Measurements from ENCODE around the gene ACTMAP.
"Not testable (repeated sequence)": the region's sequence is repeated elsewhere in the genome, so short reads cannot be mapped to it uniquely, and the experiment has no call there.

DNA sequence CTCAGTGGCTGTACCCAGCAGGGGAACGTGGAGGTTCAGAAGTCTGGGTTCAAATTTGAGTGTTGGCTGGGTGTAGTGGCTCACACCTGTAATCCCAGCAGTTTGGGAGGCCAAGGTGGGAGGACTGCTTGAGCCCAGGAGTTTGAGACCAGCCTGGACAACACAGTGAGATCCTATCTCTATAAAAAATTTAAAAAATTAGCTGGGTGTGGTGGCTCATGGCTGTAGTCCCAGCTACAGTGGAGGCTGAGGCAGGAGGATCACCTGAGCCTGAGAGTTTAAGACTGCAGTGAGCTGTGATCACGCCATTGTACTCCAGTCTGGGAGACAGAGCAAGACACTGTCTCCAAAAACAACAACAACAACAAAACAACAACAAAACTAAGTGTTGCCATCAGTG, 33.9 kb upstream of the ACTMAP start:
- TF ChIP-seq, protein P1, sequence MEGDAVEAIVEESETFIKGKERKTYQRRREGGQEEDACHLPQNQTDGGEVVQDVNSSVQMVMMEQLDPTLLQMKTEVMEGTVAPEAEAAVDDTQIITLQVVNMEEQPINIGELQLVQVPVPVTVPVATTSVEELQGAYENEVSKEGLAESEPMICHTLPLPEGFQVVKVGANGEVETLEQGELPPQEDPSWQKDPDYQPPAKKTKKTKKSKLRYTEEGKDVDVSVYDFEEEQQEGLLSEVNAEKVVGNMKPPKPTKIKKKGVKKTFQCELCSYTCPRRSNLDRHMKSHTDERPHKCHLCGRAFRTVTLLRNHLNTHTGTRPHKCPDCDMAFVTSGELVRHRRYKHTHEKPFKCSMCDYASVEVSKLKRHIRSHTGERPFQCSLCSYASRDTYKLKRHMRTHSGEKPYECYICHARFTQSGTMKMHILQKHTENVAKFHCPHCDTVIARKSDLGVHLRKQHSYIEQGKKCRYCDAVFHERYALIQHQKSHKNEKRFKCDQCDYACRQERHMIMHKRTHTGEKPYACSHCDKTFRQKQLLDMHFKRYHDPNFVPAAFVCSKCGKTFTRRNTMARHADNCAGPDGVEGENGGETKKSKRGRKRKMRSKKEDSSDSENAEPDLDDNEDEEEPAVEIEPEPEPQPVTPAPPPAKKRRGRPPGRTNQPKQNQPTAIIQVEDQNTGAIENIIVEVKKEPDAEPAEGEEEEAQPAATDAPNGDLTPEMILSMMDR (conservative IDR thresholded peaks at IDR 0.05; ENCODE audit: low read length), result not testable (repeated sequence)
- not testable (repeated sequence) for TF ChIP-seq EZH2phosphoT487 (IDR thresholded peaks at IDR 0.05; ENCODE audit: borderline replicate concordance)

Data from Loucy (cell line).